ENCODE results near the gene MBD2. TPM values are rescaled to one million over a fixed set of nuclear protein-coding genes. Genes with fewer than 3 reads are reported as not detected.

MBD2 gene
- total and polyA plus RNA-seq, 2 donors (not counting 1 experiment from before 2014, with no cell fraction given): 53.0 to 134 TPM

- peak overlapping the region; percentile 74 for H3K27ac Mint-ChIP-seq
- intact Hi-C loops (cut with micrococcal nuclease): no loop called here
- Histone ChIP-seq H4K20me1 (ENCODE audit: control insufficient read depth, insufficient read depth, low read length, poor library complexity, severe bottlenecking) (no peaks in the 10 kb centered on the region), H3K4me1 (ENCODE audit: control insufficient read depth in 2 of 2, insufficient read depth in 2 of 2, low read length in 2 of 2) (peaks cover 24 to 37% of the 10 kb centered on the region in 2 donors), H3K9ac (ENCODE audit: low read length) (no peak overlapping the region), H3K79me2 (ENCODE audit: control insufficient read depth, insufficient read depth, low read length) (no peaks in the 10 kb centered on the region), H2AFZ (ENCODE audit: insufficient read depth, low read depth, low read length, poor library complexity, severe bottlenecking) (peak overlapping the region; percentile 49), H3K36me3 (replicated peaks in 1 of 2; ENCODE audit: control extremely low read depth in 1 of 2, control insufficient read depth in 1 of 2, extremely low read depth in 1 of 2, insufficient read depth in 2 of 2, low read length in 1 of 2) (no peaks in the 10 kb centered on the region), H3K4me2 (replicated peaks; ENCODE audit: low read depth, low read length, poor library complexity, severe bottlenecking) (peak overlapping the region; percentile 40), H3K4me3 (ENCODE audit: control extremely low read depth in 1 of 5, extremely low read depth in 1 of 5, insufficient read depth in 1 of 5, low read depth in 2 of 5, low read length in 4 of 5) (no peak overlapping the region), H3K9me3 (ENCODE audit: control extremely low read depth in 1 of 3, control insufficient read depth in 2 of 3, insufficient read depth in 1 of 3, low read length in 2 of 3) (no peaks in the 10 kb centered on the region), H3K27ac (ENCODE audit: low read length in 2 of 2) (peak overlapping the region in 1 of 2 donors; percentile 28), H3K27me3 (replicated peaks in 1 of 4; ENCODE audit: control extremely low read depth in 1 of 4, control insufficient read depth in 3 of 4, insufficient read depth in 4 of 4, low read length in 3 of 4) (no peaks in the 10 kb centered on the region)
- no peaks in the 10 kb centered on the region for H3K9me3 Mint-ChIP-seq (ENCODE audit: insufficient read depth)
- TF ChIP-seq CTCF (IDR thresholded peaks at IDR 0.05) (no peak), EZH2 (IDR thresholded peaks at IDR 0.05; ENCODE audit: borderline replicate concordance, insufficient read depth, low read depth, low read length, poor library complexity, severe bottlenecking) (no peak)
- DNase-seq (peak; percentile 14), ATAC-seq (ENCODE audit: low read depth) (peak; percentile 9)
- WGBS (ENCODE audit: insufficient coverage): no CpG with 5 or more reads among the region's 1 CpG
- ChIA-PET POLR2A (interaction anchor here (0.6 kb wide), 1 partner anchor 19 kb away, joined by 5 read pairs; no protein-coding TSS in a partner anchor), CTCF (interaction anchor here (0.8 to 1.2 kb wide), 3 partner anchors 13 to 41 kb away, joined by 3 to 4 read pairs (median 3); partner anchors contain the start of gene MBD2)
- peak overlapping the region; percentile 73 for H3K4me3 Mint-ChIP-seq
- peaks cover 56% of the 10 kb centered on the region for H3K4me1 Mint-ChIP-seq
- no peaks in the 10 kb centered on the region for H3K27me3 Mint-ChIP-seq
Observed at GRCh38 chr18:54263904-54264336, 39.5 kb upstream of the MBD2 start.

- ChIA-PET CTCF (interaction anchor here (1.8 to 2.5 kb wide), 3 partner anchors 8 to 39 kb away, joined by 5 to 11 read pairs (median 9); partner anchors contain the start of genes MBD2 and POLI), POLR2A (no interaction called here)
- peak; percentile 55 for DNase-seq
- no peaks in the 10 kb centered on the region for H3K9me3 ChIP-seq (ENCODE audit: control extremely low read depth in 1 of 3, control insufficient read depth in 2 of 3, insufficient read depth in 1 of 3, low read length in 2 of 3)
- H3K27me3 ChIP-seq (replicated peaks in 1 of 4; ENCODE audit: control extremely low read depth in 1 of 4, control insufficient read depth in 3 of 4, insufficient read depth in 4 of 4, low read length in 3 of 4): no peaks in the 10 kb centered on the region
- no peak overlapping the region for H3K4me3 ChIP-seq (ENCODE audit: control extremely low read depth in 1 of 5, extremely low read depth in 1 of 5, insufficient read depth in 1 of 5, low read depth in 2 of 5, low read length in 4 of 5)
- peaks cover 51% of the 10 kb centered on the region for H3K4me1 Mint-ChIP-seq
- peak overlapping the region; percentile 15 for H3K9ac ChIP-seq (ENCODE audit: low read length)
- no peaks in the 10 kb centered on the region for H3K9me3 Mint-ChIP-seq (ENCODE audit: insufficient read depth)
- H3K27ac ChIP-seq (ENCODE audit: low read length in 2 of 2): peak overlapping the region; percentile 74 to 88
- no peaks in the 10 kb centered on the region for H4K20me1 ChIP-seq (ENCODE audit: control insufficient read depth, insufficient read depth, low read length, poor library complexity, severe bottlenecking)
- peak; percentile 76 for ATAC-seq (ENCODE audit: low read depth)
- peak overlapping the region; percentile 87 for H3K27ac Mint-ChIP-seq
- intact Hi-C loops (cut with micrococcal nuclease): loop anchor here (1.0 kb wide), 2 partner anchors 8 to 11 kb away; no protein-coding TSS in a partner anchor
- H3K79me2 ChIP-seq (ENCODE audit: control insufficient read depth, insufficient read depth, low read length): no peaks in the 10 kb centered on the region
- H3K4me3 Mint-ChIP-seq: peak overlapping the region; percentile 57
- peak overlapping the region; percentile 41 for H3K4me2 ChIP-seq (replicated peaks; ENCODE audit: low read depth, low read length, poor library complexity, severe bottlenecking)
- WGBS (ENCODE audit: insufficient coverage): 7% methylated on average over 3 of the region's 3 CpGs
- H3K36me3 ChIP-seq (replicated peaks in 1 of 2; ENCODE audit: control extremely low read depth in 1 of 2, control insufficient read depth in 1 of 2, extremely low read depth in 1 of 2, insufficient read depth in 2 of 2, low read length in 1 of 2): no peaks in the 10 kb centered on the region
- no peaks in the 10 kb centered on the region for H3K27me3 Mint-ChIP-seq
- H3K4me1 ChIP-seq (ENCODE audit: control insufficient read depth in 2 of 2, insufficient read depth in 2 of 2, low read length in 2 of 2): peaks cover 24 to 34% of the 10 kb centered on the region in 2 donors
- TF ChIP-seq EZH2 (IDR thresholded peaks at IDR 0.05; ENCODE audit: borderline replicate concordance, insufficient read depth, low read depth, low read length, poor library complexity, severe bottlenecking): no peak
- no peak for TF ChIP-seq CTCF (IDR thresholded peaks at IDR 0.05)
- H2AFZ ChIP-seq (ENCODE audit: insufficient read depth, low read depth, low read length, poor library complexity, severe bottlenecking): peak overlapping the region; percentile 49
Observed at GRCh38 chr18:54261894-54262293, 37.4 kb upstream of the MBD2 start.
